ENCODE measurements around the gene NUDT3. TPM values are rescaled to one million over a fixed set of nuclear protein-coding genes. Genes with fewer than 3 reads are reported as not detected.

Gene NUDT3
- 10 to 100 TPM; 17.9 to 18.3 TPM for total RNA-seq

GRCh38 chr6:34392497-34393190 lies at the start of gene NUDT3:
NUDT3 (minus strand) TSS chr6:34392669; CDS start chr6:34392362, 307 bp downstream.

GRCh38 chr6:34425498-34426410 lies 33.3 kb upstream of the NUDT3 start, which contains the start of gene RPS10:
RPS10 (minus strand) TSS chr6:34426069; CDS start chr6:34425221, 848 bp downstream.

GRCh38 chr6:34248727-34249468 lies 143.6 kb downstream of the NUDT3 start, which contains the start of gene SMIM29:
SMIM29 (minus strand) TSS chr6:34249006; CDS start chr6:34247791, 1,215 bp downstream.

GRCh38 chr6:34236443-34237315 lies 155.8 kb downstream of the NUDT3 start, which contains the start of gene HMGA1:
HMGA1 (plus strand) TSS chr6:34236873; CDS start chr6:34240781, 3,908 bp downstream.

Small RNA genes within 50 kb of the gene (microRNA-seq; reads per million reads assigned to microRNA genes)
- not detected for gene MIR6835 (ENCODE audit: borderline microRNAs expressed, borderline replicate concordance)

Other genes starting within 250 kb of the NUDT3 start
- gene GRM4, start 246.6 kb downstream of the NUDT3 start, total RNA-seq: not detected
- gene HMGA1, start 155.8 kb downstream of the NUDT3 start, total RNA-seq: 100 to 1,000 TPM; 276 to 281 TPM
- gene SMIM29, start 143.7 kb downstream of the NUDT3 start, total RNA-seq: 10 to 100 TPM; 23.8 to 25.5 TPM
- 1,000 to 10,000 TPM; 1,950 to 2,066 TPM for gene RPS10, start 33.4 kb upstream of the NUDT3 start, total RNA-seq
- 1 to 10 TPM in 1 of 2 experiments, under 1 TPM in 1; 0.78 to 1.8 TPM for gene PACSIN1, start 73.4 kb upstream of the NUDT3 start, total RNA-seq
- not detected for gene SPDEF, start 163.7 kb upstream of the NUDT3 start, total RNA-seq

All from activated naive CD4-positive, alpha-beta T cell treated with anti-CD3 and anti-CD28 coated beads, Interleukin-2, amount 10 ng/mL, durations not matched to agents 5 hours and 36 hours (primary cell).